Measurements from ENCODE around the gene TTC28.

- TF ChIP-seq MAX (IDR thresholded peaks at IDR 0.05; ENCODE audit: low read depth, low read length): no peak
- TF ChIP-seq ZBTB40 (IDR thresholded peaks at IDR 0.05; ENCODE audit: borderline replicate concordance): no peak
- TF ChIP-seq EP300 (IDR thresholded peaks at IDR 0.05; ENCODE audit: borderline replicate concordance in 1 of 2, control insufficient read depth in 1 of 2, low read depth in 2 of 2, low read length in 2 of 2): no peak
- no peak for TF ChIP-seq EZH2 (IDR thresholded peaks at IDR 0.05; ENCODE audit: borderline replicate concordance, control insufficient read depth, low read depth, low read length)
- no peak for TF ChIP-seq CTCF (IDR thresholded peaks at IDR 0.05 in 2 of 3, conservative IDR thresholded peaks at IDR 0.05 in 1 of 3; ENCODE audit: control insufficient read depth in 2 of 3, extremely low read depth in 1 of 3, insufficient read depth in 1 of 3, low read depth in 3 of 3, low read length in 3 of 3)
- no peak for TF ChIP-seq MYC (IDR thresholded peaks at IDR 0.05; ENCODE audit: insufficient read depth, insufficient read length, insufficient replicate concordance, low read length, severe bottlenecking)
- TF ChIP-seq POLR2A (IDR thresholded peaks at IDR 0.05; ENCODE audit: low read depth, low read length): no peak
- TF ChIP-seq PBX3 (IDR thresholded peaks at IDR 0.05; ENCODE audit: insufficient replicate concordance, low read depth, low read length): no peak
- TF ChIP-seq FOXK2 (IDR thresholded peaks at IDR 0.05): no peak
- TF ChIP-seq JUND (IDR thresholded peaks at IDR 0.05; ENCODE audit: low read depth, low read length): no peak
- TF ChIP-seq IRF4 (IDR thresholded peaks at IDR 0.05; ENCODE audit: low read depth, low read length): no peak
- TF ChIP-seq ZBTB11 (CRISPR knock-in tag; IDR thresholded peaks at IDR 0.05): no peak
Measured at GRCh38 chr22:28094771-28095170, 584.9 kb downstream of the TTC28 start.

Measured in GM12878 (cell line).